Measurements from ENCODE around the gene PDE4B. TPM values are rescaled to one million over a fixed set of nuclear protein-coding genes. Genes with fewer than 3 reads are reported as not detected.

Gene PDE4B
- total and polyA plus RNA-seq, 9 of the 15 experiments (the other 6 are each of a cell fraction or from before 2014, with no cell fraction given): 0.09 TPM; not detected in 8

DNA sequence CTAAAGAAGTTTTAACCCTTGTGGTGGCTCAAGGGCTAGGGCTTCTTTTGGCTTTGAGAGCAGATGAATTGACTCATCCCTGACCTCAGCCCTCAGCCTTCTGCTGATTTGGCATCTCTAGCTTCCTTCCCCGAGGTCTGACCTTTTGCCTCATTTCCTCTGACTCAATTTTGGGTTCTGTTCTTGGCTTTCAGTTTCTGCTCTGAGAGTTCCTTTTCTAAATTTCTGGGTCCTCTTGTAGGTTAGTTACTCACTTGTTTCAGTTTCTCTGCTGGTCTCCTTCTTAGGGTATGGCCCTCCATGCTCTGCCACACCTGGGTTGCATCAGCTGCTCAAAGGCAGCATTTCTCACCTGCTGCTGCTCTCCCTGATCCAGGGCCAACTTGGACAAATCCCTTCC lies 19.4 kb downstream of the PDE4B start (continued):
- TF ChIP-seq, protein P1, sequence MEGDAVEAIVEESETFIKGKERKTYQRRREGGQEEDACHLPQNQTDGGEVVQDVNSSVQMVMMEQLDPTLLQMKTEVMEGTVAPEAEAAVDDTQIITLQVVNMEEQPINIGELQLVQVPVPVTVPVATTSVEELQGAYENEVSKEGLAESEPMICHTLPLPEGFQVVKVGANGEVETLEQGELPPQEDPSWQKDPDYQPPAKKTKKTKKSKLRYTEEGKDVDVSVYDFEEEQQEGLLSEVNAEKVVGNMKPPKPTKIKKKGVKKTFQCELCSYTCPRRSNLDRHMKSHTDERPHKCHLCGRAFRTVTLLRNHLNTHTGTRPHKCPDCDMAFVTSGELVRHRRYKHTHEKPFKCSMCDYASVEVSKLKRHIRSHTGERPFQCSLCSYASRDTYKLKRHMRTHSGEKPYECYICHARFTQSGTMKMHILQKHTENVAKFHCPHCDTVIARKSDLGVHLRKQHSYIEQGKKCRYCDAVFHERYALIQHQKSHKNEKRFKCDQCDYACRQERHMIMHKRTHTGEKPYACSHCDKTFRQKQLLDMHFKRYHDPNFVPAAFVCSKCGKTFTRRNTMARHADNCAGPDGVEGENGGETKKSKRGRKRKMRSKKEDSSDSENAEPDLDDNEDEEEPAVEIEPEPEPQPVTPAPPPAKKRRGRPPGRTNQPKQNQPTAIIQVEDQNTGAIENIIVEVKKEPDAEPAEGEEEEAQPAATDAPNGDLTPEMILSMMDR (IDR thresholded peaks at IDR 0.05 in 2 of 3, conservative IDR thresholded peaks at IDR 0.05 in 1 of 3; ENCODE audit: insufficient read depth in 2 of 3, low read depth in 1 of 3, low read length in 3 of 3): no peak
- no peak for TF ChIP-seq HMGN3 (IDR thresholded peaks at IDR 0.05; ENCODE audit: borderline replicate concordance, extremely low read depth, insufficient read length, low read depth, low read length)
- TF ChIP-seq CGGBP1 (CRISPR knock-in tag; IDR thresholded peaks at IDR 0.05): no peak
- no peak for TF ChIP-seq NR2C2 (CRISPR knock-in tag; IDR thresholded peaks at IDR 0.05)
- TF ChIP-seq NR2C2 (tag; IDR thresholded peaks at IDR 0.05): peak; percentile 85
- no peak for TF ChIP-seq ZNF175 (CRISPR knock-in tag; IDR thresholded peaks at IDR 0.05; ENCODE audit: low read depth)
- TF ChIP-seq SMARCE1 (IDR thresholded peaks at IDR 0.05): 0 out of 2 replicates have a peak, but pooled peaks have one; percentile 19

DNA sequence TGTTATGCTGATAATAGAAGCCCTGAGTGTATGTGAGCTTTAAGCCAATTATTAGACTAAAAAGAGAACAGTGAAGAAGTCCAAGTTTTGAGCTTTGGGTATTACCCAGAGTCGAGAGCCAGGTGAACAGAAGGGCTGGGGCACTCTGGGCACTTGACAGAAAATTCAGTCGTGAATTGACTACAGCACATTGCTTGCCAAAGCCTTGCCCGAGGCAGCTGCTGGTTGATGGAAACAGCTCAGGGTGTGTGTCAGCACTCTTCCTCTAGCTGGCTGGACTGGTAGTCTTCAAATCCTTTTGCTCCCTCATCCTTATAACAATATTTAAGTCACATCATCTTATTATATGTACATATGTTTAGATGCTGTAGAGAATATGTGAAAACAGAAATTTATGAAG lies 21.3 kb downstream of the PDE4B start:
- 8% methylated on average over 3 of the region's 3 CpGs for WGBS (ENCODE audit: insufficient coverage, low coverage, missing lambda C conversion rate)
- no peak for DNase-seq (ENCODE audit: extremely low read depth in 1 of 4, low spot score in 3 of 4)

More for the DNA sequence above, 21.3 kb downstream of the PDE4B start:
- Histone ChIP-seq H3K9me3 (replicated peaks; ENCODE audit: control insufficient read depth, insufficient read depth, low read depth, low read length) (no peaks in the 10 kb centered on the region), H3K79me2 (ENCODE audit: control insufficient read depth, insufficient read depth, low read length) (no peaks in the 10 kb centered on the region), H4K20me1 (replicated peaks; ENCODE audit: control insufficient read depth, insufficient read depth, low read length) (no peaks in the 10 kb centered on the region), H2AFZ (ENCODE audit: low read depth, low read length) (no peak overlapping the region; the same call in 1 of the 2 replicates), H3K36me3 (ENCODE audit: control insufficient read depth, insufficient read depth, low read length) (no peaks in the 10 kb centered on the region), H3K9ac (ENCODE audit: insufficient read depth in 1 of 2, low read depth in 2 of 2, low read length in 2 of 2) (no peak overlapping the region), H3K27me3 (ENCODE audit: control insufficient read depth in 2 of 2, insufficient read depth in 2 of 2, low read length in 2 of 2) (no peaks in the 10 kb centered on the region), H3K9me1 (ENCODE audit: control insufficient read depth, insufficient read depth, low read length) (no peaks in the 10 kb centered on the region), H3K4me2 (ENCODE audit: insufficient read depth, low read length) (no peak overlapping the region), H3K27ac (ENCODE audit: extremely low read depth, low read depth, low read length) (no peak overlapping the region), H3K4me3 (no peak overlapping the region), H3K4me1 (replicated peaks in 1 of 2; ENCODE audit: control insufficient read depth in 2 of 2, insufficient read depth in 2 of 2, low read length in 2 of 2) (peaks cover 0 to 3% of the 10 kb centered on the region in 2 experiments; a peak in 1 of 5 replicates)
- intact Hi-C loops (cut with micrococcal nuclease): loop anchor here (5.0 kb wide), 1 partner anchor 133 kb away; no protein-coding TSS in a partner anchor
- ATAC-seq (no peak), FAIRE-seq (no peak)
- CTCF ChIA-PET (ENCODE audit: low intra/inter-chr PET ratio): interaction anchor here (0.7 kb wide), 1 partner anchor 14 kb away, joined by 3 read pairs; no protein-coding TSS in a partner anchor
- TF ChIP-seq HMG20B (CRISPR knock-in tag; IDR thresholded peaks at IDR 0.05) (no peak), SAFB2 (IDR thresholded peaks at IDR 0.05; ENCODE audit: borderline replicate concordance, low read depth, low read length, severe bottlenecking) (no peak), PHF8 (IDR thresholded peaks at IDR 0.05; ENCODE audit: borderline replicate concordance, low read length) (no peak), TAF1 (IDR thresholded peaks at IDR 0.05; ENCODE audit: control insufficient read depth, extremely low read depth, insufficient read depth, low read length, severe bottlenecking) (no peak)
- no TSS peak for BruUV-seq (replicated peaks)
- POLR2A ChIA-PET: no interaction called here
- in situ Hi-C loops (cut with MboI): no loop called here
